ENCODE results near the gene SIDT1.

The SIDT1 gene

GRCh38 chr3:113531826-113532697 is at the start of gene SIDT1:
SIDT1 (plus strand) TSS chr3:113532555; CDS start chr3:113533022, 467 bp downstream.
- Histone ChIP-seq H3K4me2 (ENCODE audit: low read depth, low read length, poor library complexity, severe bottlenecking) (peak within 1 kb of the TSS; percentile 71), H4K20me1 (ENCODE audit: insufficient read depth, low read length, poor library complexity, severe bottlenecking) (no peaks in the 10 kb centered on the region), H3K4me3 (ENCODE audit: low read length, poor library complexity, severe bottlenecking) (peak within 1 kb of the TSS; percentile 77), H2AFZ (ENCODE audit: low read length) (peak within 1 kb of the TSS; percentile 89), H3K4me1 (ENCODE audit: insufficient read depth, low read length, poor library complexity, severe bottlenecking) (peaks cover 40% of the 10 kb centered on the region), H3K27me3 (ENCODE audit: insufficient read depth, low read length, poor library complexity, severe bottlenecking) (peaks cover 14% of the 10 kb centered on the region), H3F3A (ENCODE audit: low read depth) (no peaks in the 10 kb centered on the region), H3K9me3 (ENCODE audit: insufficient read depth, low read depth, low read length) (no peaks in the 10 kb centered on the region), H3K79me2 (ENCODE audit: insufficient read depth, low read length) (peaks cover 16% of the 10 kb centered on the region; the same call in 1 of the 2 replicates), H3K9ac (ENCODE audit: low read depth, low read length, poor library complexity, severe bottlenecking) (peak within 1 kb of the TSS; percentile 70), H3K36me3 (ENCODE audit: insufficient read depth, low read length) (no peaks in the 10 kb centered on the region), H3K9me2 (replicated peaks; ENCODE audit: low read depth, low read length) (no peaks in the 10 kb centered on the region)
- no peak; the same call in 1 of the 2 replicates for TF ChIP-seq CTCF (conservative IDR thresholded peaks at IDR 0.05; ENCODE audit: low read length)
- TF ChIP-seq EZH2phosphoT487 (IDR thresholded peaks at IDR 0.05; ENCODE audit: borderline replicate concordance): no peak

- Histone ChIP-seq H3F3A (ENCODE audit: low read depth) (no peaks in the 10 kb centered on the region; the same call in 1 of the 2 replicates), H3K79me2 (ENCODE audit: insufficient read depth, low read length) (no peaks in the 10 kb centered on the region), H3K9ac (ENCODE audit: low read depth, low read length, poor library complexity, severe bottlenecking) (no peak overlapping the region), H3K9me2 (replicated peaks; ENCODE audit: low read depth, low read length) (no peaks in the 10 kb centered on the region), H3K4me1 (ENCODE audit: insufficient read depth, low read length, poor library complexity, severe bottlenecking) (peaks cover 4% of the 10 kb centered on the region), H2AFZ (ENCODE audit: low read length) (no peak overlapping the region), H3K4me2 (ENCODE audit: low read depth, low read length, poor library complexity, severe bottlenecking) (no peak overlapping the region), H3K27me3 (ENCODE audit: insufficient read depth, low read length, poor library complexity, severe bottlenecking) (no peaks in the 10 kb centered on the region), H3K36me3 (ENCODE audit: insufficient read depth, low read length) (peaks cover 7% of the 10 kb centered on the region; the same call in 1 of the 2 replicates), H3K4me3 (ENCODE audit: low read length, poor library complexity, severe bottlenecking) (no peak overlapping the region), H4K20me1 (ENCODE audit: insufficient read depth, low read length, poor library complexity, severe bottlenecking) (no peaks in the 10 kb centered on the region), H3K9me3 (ENCODE audit: insufficient read depth, low read depth, low read length) (no peaks in the 10 kb centered on the region)
- TF ChIP-seq CTCF (conservative IDR thresholded peaks at IDR 0.05; ENCODE audit: low read length): no peak
These were observed 47.2 kb upstream of the SIDT1 start for GRCh38 chr3:113485161-113485609.

- no peak overlapping the region for H3K9ac ChIP-seq (ENCODE audit: low read depth, low read length, poor library complexity, severe bottlenecking)
- no peaks in the 10 kb centered on the region for H4K20me1 ChIP-seq (ENCODE audit: insufficient read depth, low read length, poor library complexity, severe bottlenecking)
- H3K79me2 ChIP-seq (ENCODE audit: insufficient read depth, low read length): no peaks in the 10 kb centered on the region
- no peaks in the 10 kb centered on the region for H3K27me3 ChIP-seq (ENCODE audit: insufficient read depth, low read length, poor library complexity, severe bottlenecking)
- H3K4me1 ChIP-seq (ENCODE audit: insufficient read depth, low read length, poor library complexity, severe bottlenecking): peaks cover 3% of the 10 kb centered on the region
- H3K4me2 ChIP-seq (ENCODE audit: low read depth, low read length, poor library complexity, severe bottlenecking): no peak overlapping the region
- H3K4me3 ChIP-seq (ENCODE audit: low read length, poor library complexity, severe bottlenecking): no peak overlapping the region
- TF ChIP-seq CTCF (conservative IDR thresholded peaks at IDR 0.05; ENCODE audit: low read length) (peak; percentile 77), EZH2phosphoT487 (IDR thresholded peaks at IDR 0.05; ENCODE audit: borderline replicate concordance) (no peak)
- peaks cover 17% of the 10 kb centered on the region; the same call in 1 of the 2 replicates for H3K36me3 ChIP-seq (ENCODE audit: insufficient read depth, low read length)
- H3K9me2 ChIP-seq (replicated peaks; ENCODE audit: low read depth, low read length): no peaks in the 10 kb centered on the region
- no peaks in the 10 kb centered on the region for H3K9me3 ChIP-seq (ENCODE audit: insufficient read depth, low read depth, low read length)
- H3F3A ChIP-seq (ENCODE audit: low read depth): no peaks in the 10 kb centered on the region
- H2AFZ ChIP-seq (ENCODE audit: low read length): no peak overlapping the region
These were observed 37.3 kb upstream of the SIDT1 start for GRCh38 chr3:113495035-113495434.
